NCI-H2171 (cell line): Measurements from ENCODE around the gene SIX6.
A peak's percentile ranks its signal among the peaks of the same experiment; 100 is the strongest.

Source experiments
- DNase-seq: peaks from one replicate; lab custom pipeline; 2025; lab: John Stamatoyannopoulos, UW

SIX6 gene

DNA sequence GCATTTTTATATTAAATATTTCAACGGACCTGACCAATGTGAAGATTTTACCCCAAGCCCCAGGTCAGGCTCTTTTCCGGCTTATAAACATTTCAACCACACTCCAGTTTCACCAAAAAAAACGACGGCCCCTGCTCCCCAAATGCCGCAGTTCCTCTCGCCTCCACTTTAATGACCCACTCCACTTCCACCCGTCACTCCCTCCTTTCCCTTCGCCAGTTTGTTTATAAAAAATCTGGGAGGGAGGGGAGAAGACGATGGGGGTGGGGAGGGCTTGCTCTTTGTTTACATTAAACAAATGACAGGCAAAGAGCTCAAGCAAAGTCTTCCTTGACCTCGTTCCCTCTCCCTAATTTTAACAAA lies 5.4 kb downstream of the SIX6 start:
- peak; percentile 65 for DNase-seq

DNA sequence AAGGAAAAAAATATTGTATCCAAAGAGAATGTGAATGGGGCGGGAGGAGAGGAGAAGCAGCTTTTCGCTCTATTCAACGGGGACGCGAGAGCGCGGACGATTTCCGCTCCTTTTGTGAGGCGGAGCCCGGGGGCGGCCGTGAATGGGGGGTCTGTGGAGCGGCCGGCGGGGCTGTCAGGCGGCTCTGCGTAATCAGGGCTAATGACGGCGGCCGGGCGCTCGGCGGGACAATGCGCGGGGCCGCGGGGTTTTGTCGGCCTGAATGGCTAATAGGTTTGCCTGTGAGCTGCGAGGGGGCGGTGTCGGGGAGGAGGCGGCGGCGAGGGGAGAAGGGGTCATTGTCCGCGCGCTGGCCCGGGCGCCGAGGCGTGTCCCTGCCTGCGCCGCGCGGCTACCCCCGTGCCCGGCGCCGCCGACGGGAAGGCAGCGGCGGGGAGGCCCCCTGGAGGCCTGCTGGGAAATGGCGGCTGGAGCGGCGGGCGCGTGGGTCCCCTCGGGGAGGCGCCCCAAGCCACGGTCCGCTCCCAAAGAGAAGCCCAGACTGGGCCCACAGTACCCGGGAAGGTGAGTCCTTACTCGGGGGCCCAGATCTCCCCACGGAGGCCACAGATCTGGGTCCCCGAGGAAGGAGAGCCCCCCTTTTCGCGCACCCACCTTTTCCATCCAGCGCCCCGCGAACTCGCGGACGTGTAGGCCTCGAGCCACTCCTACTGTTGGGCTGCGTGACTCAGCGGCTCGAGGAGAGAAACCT lies 6.0 kb downstream of the SIX6 start:
- DNase-seq: peak; percentile 50

DNA sequence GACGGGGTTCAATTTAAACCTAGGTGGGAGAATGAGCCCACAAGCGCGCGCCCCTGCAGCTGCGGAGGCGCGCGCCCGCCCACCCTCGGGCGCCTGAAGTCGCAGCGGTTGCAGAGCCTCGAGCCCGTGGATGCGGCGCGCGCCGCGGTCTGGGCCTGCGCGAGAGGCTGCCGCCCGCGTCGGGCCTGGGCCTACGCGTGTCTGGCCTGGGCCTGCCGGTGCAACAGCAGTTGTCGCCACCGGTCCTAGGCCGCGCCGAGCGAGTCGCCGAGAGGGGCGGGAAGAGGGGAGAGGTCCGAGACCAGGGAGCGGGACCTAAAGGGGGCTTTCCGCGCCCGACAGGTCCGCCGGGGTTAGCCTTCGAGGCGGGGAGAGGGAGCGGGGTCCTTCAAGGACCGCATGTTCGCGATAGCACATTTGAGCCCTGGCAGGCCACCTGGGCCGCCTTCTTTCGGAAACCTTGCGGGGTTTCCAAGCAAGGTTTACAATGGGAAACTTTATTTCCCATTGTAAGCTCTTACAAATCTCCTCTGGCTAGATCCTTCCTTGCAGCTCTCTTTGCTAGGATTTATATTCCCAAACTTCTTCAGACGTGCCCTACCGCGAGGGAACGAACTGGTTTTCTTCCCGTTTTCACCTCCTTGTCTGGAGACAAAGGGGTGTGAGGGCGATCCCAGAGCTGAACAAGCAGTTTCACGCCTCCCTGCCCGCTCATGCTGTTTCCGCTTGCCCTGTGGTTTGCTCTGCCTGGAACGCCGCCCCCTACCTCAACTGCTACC lies 6.8 kb downstream of the SIX6 start:
- no peak for DNase-seq

DNA sequence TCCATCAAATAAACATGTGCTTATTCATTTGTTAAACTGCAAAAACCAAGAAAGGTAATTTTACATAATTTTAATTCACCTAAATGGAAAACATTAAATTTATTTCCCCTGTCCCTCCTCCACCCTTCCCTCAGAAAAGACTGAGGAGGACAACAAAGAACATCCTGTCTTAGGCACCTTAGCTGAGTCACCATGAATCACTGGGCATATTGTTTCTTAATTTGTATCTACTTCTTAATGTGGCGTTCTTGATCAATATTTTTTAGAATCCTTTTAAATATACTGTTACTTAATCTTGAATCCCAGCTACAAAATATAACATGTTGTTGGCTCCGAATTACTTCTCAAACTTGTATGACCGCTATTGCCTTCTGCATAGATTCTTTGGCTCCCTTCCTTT lies 23.5 kb downstream of the SIX6 start:
- DNase-seq: no peak

DNA sequence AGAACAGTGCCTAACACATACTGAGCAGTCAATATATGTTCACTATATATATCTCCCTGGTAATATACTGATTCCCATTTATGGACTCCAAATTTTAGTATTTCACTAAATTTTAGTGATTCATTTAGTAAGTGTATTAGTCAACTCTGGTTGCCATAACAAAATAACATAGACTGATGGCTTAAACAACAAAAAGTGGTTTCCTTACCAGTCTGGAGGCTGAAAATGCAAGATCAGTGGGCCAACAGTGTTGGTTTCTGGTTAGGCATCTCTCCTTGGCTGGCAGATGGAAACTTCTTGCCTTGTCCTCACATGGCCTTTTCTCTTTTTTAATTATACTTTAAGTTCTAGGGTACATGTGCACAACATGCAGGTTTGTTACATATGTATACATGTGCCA lies 28.7 kb downstream of the SIX6 start:
- DNase-seq: no peak

DNA sequence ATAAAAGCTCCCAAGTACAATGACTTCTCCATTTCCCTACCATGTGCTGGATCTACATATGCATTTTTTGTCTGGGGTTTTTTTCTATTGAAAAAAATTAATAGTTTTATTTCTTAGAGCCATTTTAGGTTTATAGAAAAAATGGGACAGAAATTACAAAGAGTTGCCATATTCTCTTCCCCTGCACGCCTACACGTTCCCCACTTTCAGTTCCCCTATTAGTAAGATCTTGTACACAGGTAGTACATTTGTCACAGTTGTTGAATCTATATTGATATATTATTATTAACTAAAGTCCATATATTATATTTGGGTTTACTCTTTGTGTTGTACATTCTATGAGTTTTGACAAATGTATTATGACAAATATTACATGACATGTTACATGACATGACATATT lies 35.7 kb downstream of the SIX6 start:
- no peak for DNase-seq

DNA sequence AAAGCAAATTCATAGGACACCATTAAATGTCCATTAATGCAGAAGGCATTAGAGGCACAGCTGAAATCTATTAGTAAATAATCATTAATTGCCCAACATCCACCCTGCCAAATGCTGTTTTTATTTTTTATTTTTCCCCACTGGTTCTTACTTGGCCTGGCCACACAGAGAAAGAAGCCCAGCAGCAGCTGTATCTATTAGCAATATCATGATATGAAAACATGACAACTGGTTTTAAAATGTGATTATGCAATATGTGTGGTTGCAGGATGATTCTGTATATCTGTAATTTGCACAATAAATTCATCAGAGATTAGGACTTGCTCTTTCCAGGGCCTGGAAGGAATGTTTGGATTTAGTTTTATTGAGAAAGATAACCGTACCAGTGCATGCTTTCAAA lies 44.9 kb downstream of the SIX6 start:
- no peak for DNase-seq

DNA sequence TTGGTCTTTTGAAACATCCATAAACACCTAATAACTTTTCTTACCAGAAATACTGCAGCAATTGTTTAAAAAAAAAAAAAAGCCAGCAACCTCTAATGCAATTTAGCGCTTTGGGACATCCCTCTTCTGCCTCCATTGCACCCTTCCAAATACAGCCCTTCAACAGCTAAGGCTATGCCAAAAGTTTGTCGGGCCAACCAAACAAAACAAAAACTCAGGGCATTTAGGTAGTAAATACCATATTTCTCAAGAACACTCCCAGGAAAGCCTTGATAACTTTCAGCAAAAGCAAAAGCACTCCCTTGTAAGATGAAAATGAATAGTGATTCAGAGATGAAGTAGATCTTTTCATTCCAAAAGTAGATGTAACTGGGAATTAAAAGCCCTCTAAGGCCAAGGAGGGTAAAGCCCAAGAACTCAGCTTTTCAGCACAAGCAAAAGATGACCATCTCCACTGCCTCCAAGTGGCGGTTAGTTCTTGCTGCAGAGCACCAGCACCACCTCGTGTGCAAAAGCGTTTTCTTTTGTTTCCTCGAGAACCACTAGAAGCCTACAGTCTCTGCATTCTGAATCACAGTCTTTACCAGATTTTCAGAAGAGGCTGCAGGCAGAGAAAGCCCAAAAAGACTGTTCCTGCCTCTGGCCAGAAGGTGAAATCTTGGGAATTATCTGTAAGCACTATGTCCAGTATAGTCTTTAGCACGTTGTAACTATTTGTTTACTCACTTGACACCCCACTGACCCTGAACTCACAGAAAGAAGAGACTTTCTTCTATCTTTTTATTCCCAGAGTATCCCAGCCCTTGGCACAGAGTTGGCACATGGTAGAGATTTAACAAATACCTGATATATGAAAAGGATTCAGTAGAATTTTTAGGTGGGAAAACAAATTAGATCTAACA lies 53.1 kb downstream of the SIX6 start:
- DNase-seq: peak; percentile 35
